Fibroblast of lung (primary cell): Measurements from ENCODE around the gene CORIN.

Experiments
- EZH2 ChIP-seq: IDR thresholded peaks from 2 replicates; pipeline ENCODE4 v1.5.1; 2012; ENCODE audit warnings: low read length, control low read depth, mild to moderate bottlenecking; ENCODE audit errors: missing control alignments
- TF ChIP-seq, protein P1 (sequence below), 2 donors: IDR thresholded peaks in 1 of 2; conservative IDR thresholded peaks in 1 of 2; 1 replicate in 1 of 2; 2 replicates in 1 of 2; pipeline ENCODE4 v1.5.1; 2011 to 2012; ENCODE audit warnings: low read length in 2 of 2, control low read depth in 1 of 2, inconsistent platforms in 1 of 2, low read depth in 1 of 2, mild to moderate bottlenecking in 1 of 2

DNA sequence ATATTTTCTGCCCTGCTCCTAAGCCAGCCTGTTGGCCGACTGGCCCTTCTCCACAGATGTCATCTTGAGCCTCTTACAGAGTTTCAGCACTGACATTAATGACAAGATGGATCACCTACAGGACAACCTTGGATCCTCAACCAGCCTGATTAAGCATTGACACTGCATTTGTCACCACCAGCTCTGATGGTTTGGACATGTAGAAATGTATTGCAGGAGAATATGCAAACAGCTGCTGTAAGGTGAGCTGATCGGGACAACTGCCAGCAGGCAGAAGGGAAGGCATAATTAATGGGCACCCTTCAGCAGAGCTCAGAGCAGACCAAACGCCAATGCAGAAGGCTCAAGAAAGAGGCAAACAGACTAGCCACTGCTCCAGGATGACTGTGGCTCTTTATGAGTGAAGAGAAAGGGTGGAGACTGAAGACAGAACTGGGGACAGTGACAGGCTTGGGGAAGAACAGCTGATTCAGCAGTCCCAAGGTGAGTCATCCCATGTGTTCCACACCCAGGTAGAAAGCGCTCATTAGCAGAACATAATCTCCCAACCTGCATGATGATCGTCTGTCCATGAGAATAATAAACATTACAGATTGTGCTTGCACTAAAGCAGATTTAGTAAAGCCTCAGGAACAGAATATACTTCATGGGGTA, 6.7 kb downstream of the CORIN start:
- TF ChIP-seq, protein P1, sequence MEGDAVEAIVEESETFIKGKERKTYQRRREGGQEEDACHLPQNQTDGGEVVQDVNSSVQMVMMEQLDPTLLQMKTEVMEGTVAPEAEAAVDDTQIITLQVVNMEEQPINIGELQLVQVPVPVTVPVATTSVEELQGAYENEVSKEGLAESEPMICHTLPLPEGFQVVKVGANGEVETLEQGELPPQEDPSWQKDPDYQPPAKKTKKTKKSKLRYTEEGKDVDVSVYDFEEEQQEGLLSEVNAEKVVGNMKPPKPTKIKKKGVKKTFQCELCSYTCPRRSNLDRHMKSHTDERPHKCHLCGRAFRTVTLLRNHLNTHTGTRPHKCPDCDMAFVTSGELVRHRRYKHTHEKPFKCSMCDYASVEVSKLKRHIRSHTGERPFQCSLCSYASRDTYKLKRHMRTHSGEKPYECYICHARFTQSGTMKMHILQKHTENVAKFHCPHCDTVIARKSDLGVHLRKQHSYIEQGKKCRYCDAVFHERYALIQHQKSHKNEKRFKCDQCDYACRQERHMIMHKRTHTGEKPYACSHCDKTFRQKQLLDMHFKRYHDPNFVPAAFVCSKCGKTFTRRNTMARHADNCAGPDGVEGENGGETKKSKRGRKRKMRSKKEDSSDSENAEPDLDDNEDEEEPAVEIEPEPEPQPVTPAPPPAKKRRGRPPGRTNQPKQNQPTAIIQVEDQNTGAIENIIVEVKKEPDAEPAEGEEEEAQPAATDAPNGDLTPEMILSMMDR (conservative IDR thresholded peaks at IDR 0.05 in 1 of 2, IDR thresholded peaks at IDR 0.05 in 1 of 2; ENCODE audit: low read depth in 1 of 2, low read length in 2 of 2): no peak
- TF ChIP-seq EZH2: no peak
